Esophagus squamous epithelium (tissue), 5 donors: ENCODE results near the gene LARGE1. TPM values are rescaled to one million over a fixed set of nuclear protein-coding genes. Genes with fewer than 3 reads are reported as not detected.
A peak's percentile ranks its signal among the peaks of the same experiment; 100 is the strongest.

Experiments
- DNase-seq: peaks from one replicate; lab custom pipeline; 2025; lab: John Stamatoyannopoulos, UW
- H3K27ac ChIP-seq, 4 donors: fragments of 200-600 bp; sonication (generic); one replicate each; pipeline ENCODE4 v1.5.1; 2016 to 2019; ENCODE audit warnings: mild to moderate bottlenecking in 1 of 4
- H3K27me3 ChIP-seq, 4 donors: fragments of 200-600 bp; sonication (generic); 1 replicate in 3 of 4; 2 replicates in 1 of 4; pipeline versions ENCODE4 v1.5.1 to v1.6.0; 2017 to 2021; ENCODE audit warnings: antibody characterized with exemption in 1 of 4
- H3K36me3 ChIP-seq, 3 donors: fragments of 200-600 bp; sonication (generic); one replicate each; pipeline ENCODE4 v1.5.1; 2016 to 2019
- H3K4me1 ChIP-seq, 3 donors: fragments of 200-600 bp; sonication (generic); one replicate each; pipeline ENCODE4 v1.5.1; 2017 to 2019
- H3K4me3 ChIP-seq, 4 donors: fragments of 200-600 bp; sonication (generic); 1 replicate in 3 of 4; 2 replicates in 1 of 4; pipeline ENCODE4 v1.5.1; 2016 to 2019; ENCODE audit warnings: mild to moderate bottlenecking in 2 of 4, moderate library complexity in 1 of 4
- H3K9me3 ChIP-seq, 3 donors: fragments of 200-600 bp; sonication (generic); one replicate each; pipeline ENCODE4 v1.5.1; 2016 to 2019
- POLR2A ChIP-seq, 4 donors: fragments of 450-650 bp; IDR thresholded peaks; one replicate each; pipeline ENCODE4 v1.6.1; 2017; ENCODE audit warnings: antibody characterized with exemption in 4 of 4, mild to moderate bottlenecking in 4 of 4, moderate library complexity in 3 of 4
- WGBS, 2 donors: methylation state at CpG; one replicate each; pipeline ENCODE4 v1.1.5; 2018; 5-methylcytosine and 5-hydroxymethylcytosine counted together
- intact Hi-C: fragments of 100-400 bp; cut with DNase I; formaldehyde crosslinking; loops from one replicate; pipeline ENCODE4 v1.15.0; 2022
- total RNA-seq, 4 donors: library from RNA; depleted of rRNA; stranded (reverse); fragments of >200 nt; gene quantifications; one replicate each; pipeline ENCODE4 v1.1.0, GENCODE V29; 2016
- TF ChIP-seq, protein P1 (sequence below), 6 experiments: fragments of 450-650 bp in 4 of 6; fragments of 200-600 bp in 2 of 6; sonication (generic) in 2 of 6; IDR thresholded peaks; one replicate each; pipeline ENCODE4 v1.5.1; 2016 to 2019; ENCODE audit warnings: antibody characterized with exemption in 6 of 6, mild to moderate bottlenecking in 4 of 6, moderate library complexity in 4 of 6
- donor health status: DM: yes; HTN: yes; CAD: no.

LARGE1 gene
- total RNA-seq, 4 donors from 2014 or later: 5.2 to 15.1 (median 6.6) TPM

GRCh38 chr22:33909911-33910310 lies 10.4 kb downstream of the LARGE1 start:
- H3K9me3 ChIP-seq: no peaks in the 10 kb centered on the region
- WGBS, 2 donors: 47 to 51% methylated on average over 6 of the region's 6 CpGs
- no peaks in the 10 kb centered on the region for H3K36me3 ChIP-seq
- H3K27me3 ChIP-seq: no peaks in the 10 kb centered on the region
- no peak for DNase-seq
- peaks cover 0 to 18% (median 0%) of the 10 kb centered on the region in 3 donors for H3K4me1 ChIP-seq
- no peak overlapping the region for H3K27ac ChIP-seq
- intact Hi-C loops: no loop called here
- no peak overlapping the region for H3K4me3 ChIP-seq
- TF ChIP-seq, protein P1, sequence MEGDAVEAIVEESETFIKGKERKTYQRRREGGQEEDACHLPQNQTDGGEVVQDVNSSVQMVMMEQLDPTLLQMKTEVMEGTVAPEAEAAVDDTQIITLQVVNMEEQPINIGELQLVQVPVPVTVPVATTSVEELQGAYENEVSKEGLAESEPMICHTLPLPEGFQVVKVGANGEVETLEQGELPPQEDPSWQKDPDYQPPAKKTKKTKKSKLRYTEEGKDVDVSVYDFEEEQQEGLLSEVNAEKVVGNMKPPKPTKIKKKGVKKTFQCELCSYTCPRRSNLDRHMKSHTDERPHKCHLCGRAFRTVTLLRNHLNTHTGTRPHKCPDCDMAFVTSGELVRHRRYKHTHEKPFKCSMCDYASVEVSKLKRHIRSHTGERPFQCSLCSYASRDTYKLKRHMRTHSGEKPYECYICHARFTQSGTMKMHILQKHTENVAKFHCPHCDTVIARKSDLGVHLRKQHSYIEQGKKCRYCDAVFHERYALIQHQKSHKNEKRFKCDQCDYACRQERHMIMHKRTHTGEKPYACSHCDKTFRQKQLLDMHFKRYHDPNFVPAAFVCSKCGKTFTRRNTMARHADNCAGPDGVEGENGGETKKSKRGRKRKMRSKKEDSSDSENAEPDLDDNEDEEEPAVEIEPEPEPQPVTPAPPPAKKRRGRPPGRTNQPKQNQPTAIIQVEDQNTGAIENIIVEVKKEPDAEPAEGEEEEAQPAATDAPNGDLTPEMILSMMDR (IDR thresholded peaks at IDR 0.05): no peak
- no peak for TF ChIP-seq POLR2A (IDR thresholded peaks at IDR 0.05)

- Histone ChIP-seq H3K27ac (peak overlapping the region in 1 of 4 donors; percentile 57), H3K4me1 (peaks cover 0 to 18% (median 0%) of the 10 kb centered on the region in 3 donors), H3K9me3 (no peaks in the 10 kb centered on the region), H3K27me3 (no peaks in the 10 kb centered on the region), H3K4me3 (no peak overlapping the region), H3K36me3 (no peaks in the 10 kb centered on the region)
- no peak for TF ChIP-seq POLR2A (IDR thresholded peaks at IDR 0.05)
- TF ChIP-seq, protein P1 (IDR thresholded peaks at IDR 0.05): no peak
- DNase-seq: no peak
- 64 to 87% methylated on average over 5 to 6 of the region's 6 CpGs for WGBS, 2 donors
- intact Hi-C loops: no loop called here
Measured at GRCh38 chr22:33909075-33909458, 11.2 kb downstream of the LARGE1 start.

GRCh38 chr22:33908171-33909074 lies 11.9 kb downstream of the LARGE1 start:
- H3K4me3 ChIP-seq: no peak overlapping the region
- no peaks in the 10 kb centered on the region for H3K27me3 ChIP-seq
- intact Hi-C loops: no loop called here
- 80 to 94% methylated on average over 10 of the region's 10 CpGs for WGBS, 2 donors
- H3K27ac ChIP-seq: peak overlapping the region in 1 of 4 donors; percentile 57
- H3K36me3 ChIP-seq: no peaks in the 10 kb centered on the region
- no peaks in the 10 kb centered on the region for H3K9me3 ChIP-seq
- no peak for DNase-seq
- peaks cover 0 to 18% (median 0%) of the 10 kb centered on the region in 3 donors for H3K4me1 ChIP-seq
- TF ChIP-seq, protein P1 (IDR thresholded peaks at IDR 0.05): no peak
- no peak for TF ChIP-seq POLR2A (IDR thresholded peaks at IDR 0.05)

DNA sequence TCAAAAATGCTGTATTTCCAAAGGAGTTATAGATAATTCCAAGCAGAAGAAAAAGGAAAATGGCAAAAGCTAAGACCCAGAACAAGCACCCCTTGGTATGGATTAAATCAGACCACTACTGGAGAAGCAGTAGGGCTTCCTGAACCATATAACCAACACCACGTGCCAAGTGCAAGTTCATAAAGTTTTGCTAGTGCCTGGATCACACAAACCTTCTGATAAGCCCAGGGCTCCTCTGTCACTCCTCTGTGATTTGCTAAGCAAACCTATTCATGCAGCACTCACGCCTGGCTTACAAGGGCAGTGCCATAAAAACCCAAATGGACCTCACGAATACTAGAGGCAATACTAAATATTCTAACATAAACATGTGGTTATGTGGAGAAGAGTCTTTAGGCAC lies 13.3 kb downstream of the LARGE1 start:
- H3K36me3 ChIP-seq: no peaks in the 10 kb centered on the region
- H3K27me3 ChIP-seq: no peaks in the 10 kb centered on the region
- no peak for TF ChIP-seq POLR2A (IDR thresholded peaks at IDR 0.05)
- TF ChIP-seq, protein P1 (IDR thresholded peaks at IDR 0.05): no peak
- 81 to 86% methylated on average over 3 of the region's 3 CpGs for WGBS, 2 donors
- intact Hi-C loops: no loop called here
- H3K4me1 ChIP-seq: peaks cover 0 to 18% (median 0%) of the 10 kb centered on the region in 3 donors
- H3K4me3 ChIP-seq: no peak overlapping the region
- H3K27ac ChIP-seq: no peak overlapping the region
- no peaks in the 10 kb centered on the region for H3K9me3 ChIP-seq
- DNase-seq: no peak

- Histone ChIP-seq H3K4me3 (no peak overlapping the region), H3K27ac (no peak overlapping the region), H3K27me3 (no peaks in the 10 kb centered on the region), H3K4me1 (peaks cover 0 to 18% (median 0%) of the 10 kb centered on the region in 3 donors), H3K9me3 (no peaks in the 10 kb centered on the region), H3K36me3 (no peaks in the 10 kb centered on the region)
- intact Hi-C loops: no loop called here
- no peak for TF ChIP-seq POLR2A (IDR thresholded peaks at IDR 0.05)
- TF ChIP-seq, protein P1 (IDR thresholded peaks at IDR 0.05): no peak
- no peak for DNase-seq
Measured at GRCh38 chr22:33906475-33906874, 13.8 kb downstream of the LARGE1 start.
